K562 (cell line): Measurements from ENCODE around the gene MTFR2. TPM values are rescaled to one million over a fixed set of nuclear protein-coding genes. Genes with fewer than 3 reads are reported as not detected.

Source experiments
- AFF1 ChIP-seq, 2 experiments: fragments of 450-650 bp; IDR thresholded peaks; 2 replicates each; pipeline ENCODE4 v1.6.1; 2018; ENCODE audit warnings: mild to moderate bottlenecking in 2 of 2, low read depth in 1 of 2; ENCODE audit not compliant: partially characterized antibody in 2 of 2
- ASH1L ChIP-seq: fragments of 450-650 bp; IDR thresholded peaks from 2 replicates; pipeline ENCODE4 v1.6.1; 2018; ENCODE audit warnings: borderline replicate concordance, mild to moderate bottlenecking, low read depth; ENCODE audit not compliant: partially characterized antibody
- ATF7 ChIP-seq: fragments of 450-650 bp; IDR thresholded peaks from 2 replicates; pipeline ENCODE4 v1.7.1; 2014; ENCODE audit warnings: mild to moderate bottlenecking, moderate library complexity
- BACH1 ChIP-seq: fragments of 200-800 bp; sonication (Bioruptor generic); IDR thresholded peaks from 2 replicates; pipeline ENCODE4 v1.6.1; 2016; ENCODE audit warnings: missing genetic modification characterization, missing compliant biosample characterization
- CCAR2 ChIP-seq: fragments of 200-400 bp; formaldehyde crosslinking; IDR thresholded peaks from 2 replicates; pipeline ENCODE4 v1.6.1; 2017; ENCODE audit warnings: mild to moderate bottlenecking, low read depth, low read length
- E2F6 ChIP-seq, 2 experiments: IDR thresholded peaks; 2 replicates each; pipeline ENCODE4 v1.6.1; 2011; ENCODE audit warnings: borderline replicate concordance in 1 of 2, control low read depth in 1 of 2, low read depth in 1 of 2, low read length in 1 of 2, mild to moderate bottlenecking in 1 of 2, mixed read lengths in 1 of 2, moderate library complexity in 1 of 2; ENCODE audit not compliant: insufficient read depth in 1 of 2, insufficient read length in 1 of 2, poor library complexity in 1 of 2, severe bottlenecking in 1 of 2; ENCODE audit errors: extremely low read depth in 1 of 2
- FOXK2 ChIP-seq, 2 experiments: fragments of 450-650 bp; IDR thresholded peaks in 1 of 2; conservative IDR thresholded peaks in 1 of 2; 2 replicates each; pipeline ENCODE4 v1.6.1; 2016; ENCODE audit warnings: low read depth in 2 of 2, mild to moderate bottlenecking in 1 of 2
- HINFP ChIP-seq: fragments of 450-650 bp; conservative IDR thresholded peaks from 2 replicates; pipeline ENCODE4 v1.6.1; 2016; ENCODE audit warnings: missing genetic modification characterization, low read depth, mild to moderate bottlenecking, control low read depth, missing compliant biosample characterization
- L3MBTL2 ChIP-seq: fragments of 450-650 bp; IDR thresholded peaks from 2 replicates; pipeline ENCODE4 v1.6.1; 2016; ENCODE audit warnings: mild to moderate bottlenecking, moderate library complexity
- LEF1 ChIP-seq: fragments of 450-650 bp; IDR thresholded peaks from 2 replicates; pipeline ENCODE4 v1.6.1; 2016; ENCODE audit warnings: mild to moderate bottlenecking
- PHF20 ChIP-seq: fragments of 450-650 bp; IDR thresholded peaks from 2 replicates; pipeline ENCODE4 v1.6.1; 2018; ENCODE audit not compliant: partially characterized antibody
- PTRF ChIP-seq: fragments of 450-650 bp; IDR thresholded peaks from 2 replicates; pipeline ENCODE4 v1.6.1; 2016; ENCODE audit warnings: mild to moderate bottlenecking, missing genetic modification characterization, missing compliant biosample characterization
- ZBTB33 ChIP-seq: sonication (generic); formaldehyde crosslinking; IDR thresholded peaks from 2 replicates; pipeline ENCODE4 v1.8.1; 2023; ENCODE audit warnings: mild to moderate bottlenecking, missing genetic modification reagents
- ZHX1 ChIP-seq: fragments of 150-350 bp; conservative IDR thresholded peaks from 2 replicates; pipeline ENCODE4 v1.6.1; 2014; ENCODE audit warnings: low read length
- polyA plus RNA-seq, 8 experiments: library from polyadenylated mRNA; depleted of rRNA in 4 of 8; stranded (reverse) in 5 of 8; unstranded in 3 of 8; fragments of >200 nt; fragmentation: Nextera tagmentation in 2 of 8; fragmentation: Illumina TruSeq in 1 of 8; extraction: Ambion mirVana in 2 of 8; extraction: Trizol in 1 of 8; gene quantifications; 2 replicates each; pipeline versions ENCODE4 v1.2.1 to v1.2.3, GENCODE V29; 2011 to 2014; ENCODE audit warnings: inconsistent platforms in 1 of 8, missing spikeins in 1 of 8
- total RNA-seq, 7 experiments: library from RNA; depleted of rRNA in 6 of 7; stranded (reverse); fragments of >200 nt in 6 of 7; fragmentation: Illumina TruSeq in 2 of 7; extraction: Trizol in 2 of 7; gene quantifications; 2 replicates each; pipeline versions ENCODE4 v1.2.1 to v1.2.3, GENCODE V29; 2011 to 2021; ENCODE audit warnings: low replicate concordance in 1 of 7

The MTFR2 gene
- total and polyA plus RNA-seq, 9 of the 15 experiments (the other 6 are each of a cell fraction or from before 2014, with no cell fraction given) = 10.1 to 63.3 (median 45.9) TPM

- TF ChIP-seq ZHX1 (0 out of 2 replicates have a peak, but pooled peaks have one; percentile 31), ATF7 (peak; percentile 86), HINFP (tag) (peak; percentile 38; the same call in 1 of the 2 replicates), PTRF (peak; percentile 0; the same call in 1 of the 2 replicates), ASH1L (peak; percentile 28), ZBTB33 (CRISPR knock-in tag) (no peak), BACH1 (peak; percentile 50), PHF20 (no peak), E2F6 (IDR thresholded peaks at IDR 0.05; ENCODE audit: borderline replicate concordance in 1 of 2, extremely low read depth in 1 of 2, insufficient read depth in 1 of 2, insufficient read length in 1 of 2, low read depth in 1 of 2, low read length in 1 of 2, poor library complexity in 1 of 2, severe bottlenecking in 1 of 2) (peak in 1 of 2 experiments; percentile 14), LEF1 (peak; percentile 95), L3MBTL2 (peak; percentile 76), FOXK2 (conservative IDR thresholded peaks at IDR 0.05 in 1 of 2, IDR thresholded peaks at IDR 0.05 in 1 of 2; ENCODE audit: low read depth in 2 of 2) (peak; percentile 56 to 78), AFF1 (IDR thresholded peaks at IDR 0.05; ENCODE audit: low read depth in 1 of 2, partially characterized antibody in 2 of 2) (peak; percentile 69 to 74), CCAR2 (no peak)
Measured at GRCh38 chr6:136236466-136237293, 13.4 kb downstream of the MTFR2 start (continued).
